NCI-H2107 treated with DMSO at 0.1 percent for 48 hours (cell line): Measurements from ENCODE around the gene TBC1D2B.
"Not testable (repeated sequence)": the region's sequence is repeated elsewhere in the genome, so short reads cannot be mapped to it uniquely, and the experiment has no call there.

Experiments
- DNase-seq: peaks from one replicate; lab custom pipeline; 2025; ENCODE audit not compliant: unreplicated experiment; lab: John Stamatoyannopoulos, UW

Gene TBC1D2B

GRCh38 chr15:77951105-77951786, 126.3 kb downstream of the TBC1D2B start:
- DNase-seq: not testable (repeated sequence)

- not testable (repeated sequence) for DNase-seq
Observed at GRCh38 chr15:77950470-77950869, 127.0 kb downstream of the TBC1D2B start.

- DNase-seq: no peak
Observed at GRCh38 chr15:77945566-77945965, 131.9 kb downstream of the TBC1D2B start.
